T-helper 2 cell (primary cell): ENCODE measurements around the gene ANKHD1.
A peak's percentile ranks its signal among the peaks of the same experiment; 100 is the strongest.

Source experiments
- DNase-seq, 5 experiments: peaks; one replicate each; pipeline versions ENCODE4 v3.0.0 to v3.0.0-alpha.2; 2012 to 2022

The ANKHD1 gene

DNA sequence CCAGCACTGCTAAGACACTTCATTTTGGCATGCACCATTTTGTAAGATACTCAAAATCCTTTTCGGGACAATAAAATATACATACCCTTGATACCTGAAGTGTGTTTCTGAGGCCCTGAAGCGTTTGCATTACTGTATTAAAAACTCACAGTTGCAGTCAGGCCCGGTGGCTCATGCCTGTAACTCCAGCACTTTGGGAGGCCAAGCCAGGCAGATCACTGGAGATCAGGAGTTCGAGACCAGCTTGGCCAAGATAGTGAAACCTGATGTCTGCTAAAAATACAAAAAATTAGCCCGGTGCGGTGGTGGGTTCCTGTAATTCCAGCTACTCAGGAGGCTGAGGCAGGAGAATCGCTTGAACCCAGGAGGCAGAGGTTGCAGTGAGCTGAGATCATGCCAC, 143.4 kb downstream of the ANKHD1 start:
- no peak for DNase-seq

DNA sequence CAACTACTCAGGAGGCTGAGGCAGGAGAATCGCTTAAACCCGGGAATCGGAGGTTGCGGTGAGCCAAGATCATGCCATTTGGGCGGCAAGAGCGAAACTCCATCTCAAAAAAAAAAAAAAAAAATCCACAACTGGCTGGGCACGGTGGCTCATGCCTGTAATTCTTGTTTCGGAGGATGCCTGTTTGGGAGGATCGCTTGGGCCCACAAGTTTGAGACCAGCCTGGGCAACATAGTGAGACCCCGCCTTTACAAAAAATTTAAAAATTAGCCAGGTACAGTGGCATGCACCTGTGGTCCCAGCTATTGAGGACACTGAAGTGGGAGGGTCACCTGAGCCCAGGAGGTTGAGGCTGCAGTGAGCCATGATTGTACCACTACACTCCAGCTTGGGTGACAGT, 144.0 kb downstream of the ANKHD1 start:
- DNase-seq = no peak

DNA sequence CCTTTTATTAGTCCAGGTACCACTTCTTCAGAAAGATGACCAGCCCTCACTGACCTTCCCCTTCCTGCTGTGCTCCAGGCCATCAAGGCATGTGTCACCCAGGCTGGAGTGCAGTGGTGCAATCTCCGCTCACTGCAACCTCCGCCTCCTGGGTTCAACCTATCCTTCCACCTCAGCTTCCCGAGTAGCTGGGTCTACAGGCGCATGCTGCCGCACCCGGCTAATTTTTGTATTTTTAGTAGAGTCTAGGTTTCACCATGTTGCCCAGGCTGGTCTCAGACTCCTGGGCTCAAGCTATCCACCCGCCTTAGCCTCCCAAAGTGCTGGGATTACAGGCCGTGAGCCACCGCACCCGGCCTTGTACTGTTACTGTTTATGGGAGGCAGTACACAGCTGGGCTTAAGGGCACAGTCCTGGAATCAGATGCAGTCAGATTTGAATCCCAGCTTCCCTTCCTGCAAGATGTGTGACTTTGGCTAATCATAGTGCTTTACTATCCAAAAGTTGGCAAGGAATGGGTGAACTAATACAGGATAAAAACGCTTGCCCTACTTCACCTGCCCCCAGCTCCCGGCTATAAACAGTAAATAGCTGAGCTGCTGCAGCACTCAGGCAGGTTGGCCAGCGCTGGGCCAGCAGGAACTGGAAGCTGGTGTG, 145.3 kb downstream of the ANKHD1 start:
- DNase-seq = no peak

DNA sequence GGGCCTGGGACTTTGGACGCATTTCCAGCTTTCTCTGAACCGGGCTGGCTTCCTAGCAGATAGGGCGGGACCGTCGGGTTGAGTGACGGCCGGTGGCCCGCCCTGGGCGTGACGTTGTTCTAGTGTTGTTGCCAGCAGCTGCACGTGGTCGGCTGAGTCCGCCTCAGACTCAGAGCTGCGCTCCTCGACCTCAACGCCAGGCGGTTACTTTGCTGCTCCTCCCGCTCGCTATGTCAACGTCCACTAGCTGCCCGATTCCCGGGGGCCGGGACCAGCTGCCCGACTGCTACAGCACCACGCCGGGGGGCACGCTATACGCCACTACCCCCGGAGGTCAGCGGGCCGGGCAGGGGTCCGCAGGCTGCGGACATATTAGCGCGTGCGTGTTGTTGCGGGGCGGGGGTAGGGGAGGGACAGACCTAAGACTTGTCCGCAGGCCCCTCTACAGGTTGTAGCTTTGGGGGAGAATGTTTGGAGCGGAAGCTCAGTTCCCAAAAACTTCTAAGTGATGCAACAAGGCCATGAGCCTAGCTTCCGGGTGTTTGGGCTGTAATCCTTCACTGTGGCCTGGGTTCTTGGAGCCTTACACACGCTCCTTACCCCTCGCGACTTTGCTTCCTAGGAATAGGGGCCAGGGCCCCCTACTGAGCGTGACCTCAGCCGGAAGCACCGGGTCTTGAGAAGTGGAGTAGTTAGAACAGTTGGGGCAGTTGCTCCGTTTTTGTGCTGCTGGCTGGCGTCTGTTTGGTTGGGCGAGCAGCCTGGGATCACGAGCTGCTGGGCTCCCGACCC, 146.1 kb downstream of the ANKHD1 start, which contains the start of gene EIF4EBP3:
TSS of gene EIF4EBP3 (plus strand) at position 155 of the 792 bp plus-strand sequence. CDS start at position 231, 76 bp downstream.
- peak; percentile 64 to 93 (median 75) for DNase-seq

DNA sequence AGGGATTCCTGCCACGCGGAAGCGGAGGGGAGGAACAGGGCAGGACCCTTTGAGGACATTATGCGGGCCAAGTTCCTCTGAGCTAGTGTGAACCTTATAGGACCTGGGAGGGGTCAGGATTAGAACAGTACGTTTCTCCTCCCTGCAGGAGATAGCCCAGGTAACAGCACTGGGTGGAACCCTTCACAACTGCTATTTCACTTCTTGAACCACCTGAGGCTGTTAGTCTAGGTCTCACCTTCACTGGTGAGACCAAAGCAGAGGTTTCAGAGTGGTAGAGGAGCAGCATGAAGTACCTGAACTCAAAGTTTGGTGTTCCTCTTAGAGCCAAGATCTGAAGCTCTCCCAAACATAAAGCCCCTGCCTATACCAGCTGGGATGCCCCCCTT, 146.7 kb downstream of the ANKHD1 start:
- DNase-seq = no peak

DNA sequence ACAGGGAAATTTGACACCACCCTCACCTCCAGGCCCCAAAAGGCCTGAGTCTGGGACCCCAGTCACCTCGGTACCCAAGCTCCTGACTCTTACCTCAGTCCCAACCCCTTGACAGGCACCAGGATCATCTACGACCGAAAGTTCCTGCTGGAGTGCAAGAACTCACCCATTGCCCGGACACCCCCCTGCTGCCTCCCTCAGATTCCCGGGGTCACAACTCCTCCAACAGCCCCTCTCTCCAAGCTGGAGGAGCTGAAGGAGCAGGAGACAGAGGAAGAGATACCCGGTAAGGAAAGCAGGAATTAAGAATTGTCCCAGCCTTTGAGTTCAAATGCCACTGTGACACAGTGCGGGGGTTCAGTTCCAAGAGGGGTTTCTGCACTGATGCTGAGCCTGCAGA, 147.2 kb downstream of the ANKHD1 start:
- no peak for DNase-seq

DNA sequence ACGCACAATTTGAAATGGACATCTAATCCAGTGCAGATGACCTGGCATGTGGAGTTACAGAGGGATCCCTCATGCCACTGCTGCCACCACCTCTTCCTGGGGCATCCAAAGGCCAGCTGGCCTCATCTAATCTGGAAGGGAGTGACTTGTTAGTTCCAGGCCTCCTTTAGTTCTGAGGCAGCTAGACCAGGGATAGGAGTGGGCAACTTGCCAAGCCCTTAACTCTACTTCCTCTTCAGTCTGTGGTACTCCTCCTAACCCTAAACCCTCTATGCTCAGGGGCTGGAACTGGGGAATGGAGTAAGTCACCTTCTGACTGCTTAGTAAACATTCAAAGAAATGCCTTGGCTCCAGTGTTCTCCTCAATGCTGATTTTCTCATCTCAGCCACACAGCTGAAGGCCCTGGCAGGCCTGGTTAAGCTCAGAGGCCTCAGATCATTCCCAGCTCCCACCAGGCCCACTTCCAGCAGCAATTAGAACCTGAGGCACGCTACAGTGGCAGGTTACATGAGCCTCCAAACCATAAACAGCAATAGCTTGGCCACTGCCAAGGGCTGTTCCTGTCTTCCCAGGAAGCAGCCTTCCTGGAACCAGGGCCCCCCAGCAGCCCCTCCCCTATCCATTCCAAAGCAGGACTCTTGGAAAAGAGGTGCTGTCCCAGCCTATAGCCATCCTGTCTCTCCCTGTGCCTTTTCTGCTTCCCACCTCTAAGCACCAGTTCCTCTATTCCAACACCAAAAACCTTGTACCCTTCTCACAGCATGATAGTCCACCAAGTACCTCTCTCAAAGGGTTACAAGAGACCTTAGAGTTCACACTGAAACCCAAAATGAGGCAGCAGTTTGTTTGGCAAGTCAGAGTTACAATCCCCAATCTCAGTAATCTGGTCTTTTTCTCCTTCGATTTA, 147.9 kb downstream of the ANKHD1 start:
- no peak for DNase-seq

DNA sequence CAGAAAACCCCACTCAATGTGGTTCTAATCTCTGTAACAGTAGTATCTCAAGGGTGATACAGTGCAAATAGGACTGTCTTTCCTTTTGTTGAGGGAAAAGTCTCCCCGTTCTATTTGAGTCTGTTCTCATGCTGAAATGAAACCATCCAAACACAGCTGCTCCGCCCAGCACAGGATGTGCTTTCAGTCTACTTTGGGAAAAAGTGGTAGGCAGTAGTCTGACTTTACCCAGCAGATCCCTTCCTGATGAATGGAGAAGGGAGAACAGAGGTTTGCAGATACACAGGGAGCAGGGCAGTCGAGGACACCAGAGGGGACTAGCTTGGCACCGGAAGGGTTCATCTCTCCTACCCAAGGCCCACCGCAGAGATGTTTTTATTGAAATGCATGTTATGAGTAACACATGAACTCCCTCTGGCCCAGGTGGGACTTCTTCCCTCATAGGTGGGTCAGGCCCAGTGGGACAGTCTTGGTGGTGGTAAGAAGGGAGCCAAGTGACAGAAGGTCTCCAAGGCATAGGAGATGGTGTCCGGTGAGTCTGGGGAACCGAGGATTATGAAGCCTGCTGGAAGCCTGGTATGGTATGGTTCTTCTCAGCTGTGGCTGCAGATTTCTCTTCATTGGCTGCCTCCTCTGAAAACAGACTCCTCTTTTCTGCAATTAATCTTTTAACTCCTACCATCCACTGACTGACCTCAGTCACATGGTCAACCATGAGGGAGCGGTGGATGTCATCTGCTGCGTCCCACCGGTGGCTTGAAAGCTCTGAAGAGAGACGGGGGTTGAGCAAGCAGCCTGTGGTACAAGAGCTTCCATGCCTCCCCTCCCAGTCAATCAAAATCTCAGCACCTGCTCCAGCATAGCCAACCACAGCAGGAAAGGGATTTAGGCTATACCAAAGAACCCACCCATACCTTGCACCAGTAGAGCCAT, 148.8 kb downstream of the ANKHD1 start:
- DNase-seq = no peak

DNA sequence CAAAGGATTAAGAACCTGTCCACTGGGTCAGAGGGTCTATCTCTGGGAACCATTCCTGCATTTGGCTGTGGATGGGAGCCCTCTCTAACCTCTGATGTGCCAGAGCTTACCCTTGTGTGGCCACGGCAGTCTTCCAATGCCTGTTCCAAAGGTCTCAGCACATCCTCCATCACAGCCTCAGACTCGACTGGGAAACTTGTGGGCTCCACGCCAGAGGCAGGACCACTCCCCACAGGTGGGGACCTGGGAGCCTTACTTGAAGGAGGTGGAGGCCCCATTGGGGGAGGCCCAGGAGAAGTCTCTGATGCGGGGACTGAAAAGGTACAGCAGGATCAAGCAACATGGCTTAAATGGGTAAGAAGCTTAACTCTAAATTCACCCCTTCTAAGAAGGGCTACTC, 150.2 kb downstream of the ANKHD1 start:
- DNase-seq = no peak

DNA sequence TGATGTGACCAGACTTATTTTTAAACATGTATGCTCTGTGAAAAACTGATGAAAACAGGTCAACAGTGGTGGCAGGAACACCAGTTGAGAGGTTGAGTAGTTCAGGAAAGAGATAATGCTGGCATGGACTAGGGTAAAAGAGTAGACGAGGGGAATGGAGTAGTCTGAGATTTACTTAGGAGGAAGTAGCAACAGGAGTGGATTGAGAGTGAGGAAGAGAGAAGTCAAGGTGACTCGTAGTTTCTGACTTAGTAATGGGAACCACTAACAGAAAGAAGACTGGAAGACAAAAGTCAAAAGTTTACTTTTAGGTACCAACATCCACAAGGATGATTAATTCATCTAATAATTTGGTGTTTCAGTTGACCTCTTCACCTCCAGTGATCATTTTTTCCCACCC, 152.0 kb downstream of the ANKHD1 start:
- DNase-seq = no peak

DNA sequence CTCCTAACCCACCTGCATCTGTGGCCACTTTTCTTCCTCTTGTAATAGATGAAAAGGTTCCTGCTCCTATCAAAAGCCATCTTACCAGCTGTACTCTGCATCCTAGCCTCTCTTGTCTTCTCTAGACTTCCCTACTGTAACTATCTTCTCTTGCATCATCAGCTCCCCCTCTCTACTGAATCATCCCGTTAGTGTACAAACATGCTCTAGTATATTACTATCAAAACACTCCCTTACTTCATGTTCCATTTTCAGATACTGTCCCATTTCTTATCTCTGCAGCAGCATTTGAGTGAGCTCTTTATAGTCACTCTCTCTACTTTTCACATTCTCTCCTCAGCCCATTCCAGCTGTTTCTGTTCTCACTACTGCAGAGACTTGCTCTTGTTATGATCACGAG, 152.8 kb downstream of the ANKHD1 start:
- no peak for DNase-seq

DNA sequence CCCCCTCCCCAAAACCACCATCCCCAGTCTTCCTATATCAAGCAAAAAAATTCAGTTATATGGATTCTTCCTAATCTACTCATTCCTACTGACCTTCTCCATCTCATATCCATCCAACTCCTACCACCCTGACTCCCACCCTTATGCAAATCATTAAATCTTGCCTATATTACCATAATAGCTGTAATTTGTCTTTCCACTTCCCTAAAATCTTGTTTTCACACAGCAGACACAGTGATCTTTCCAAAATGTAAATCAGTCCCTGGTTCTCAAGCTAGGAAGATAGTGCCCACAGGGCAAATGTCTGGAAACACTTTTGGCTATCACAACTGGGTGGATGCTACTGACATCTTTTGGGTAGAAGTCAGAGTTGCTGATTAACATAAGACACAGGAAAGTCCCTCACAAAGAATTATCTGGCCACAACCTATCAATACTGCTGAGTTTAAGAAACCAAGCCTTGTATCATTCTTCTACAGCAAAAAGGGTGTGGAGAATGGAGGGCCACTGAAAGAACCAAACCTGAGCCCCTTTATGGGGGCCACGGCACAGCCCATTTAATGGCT, 154.2 kb downstream of the ANKHD1 start:
- peak in 1 of 5 experiments; percentile 33 for DNase-seq

DNA sequence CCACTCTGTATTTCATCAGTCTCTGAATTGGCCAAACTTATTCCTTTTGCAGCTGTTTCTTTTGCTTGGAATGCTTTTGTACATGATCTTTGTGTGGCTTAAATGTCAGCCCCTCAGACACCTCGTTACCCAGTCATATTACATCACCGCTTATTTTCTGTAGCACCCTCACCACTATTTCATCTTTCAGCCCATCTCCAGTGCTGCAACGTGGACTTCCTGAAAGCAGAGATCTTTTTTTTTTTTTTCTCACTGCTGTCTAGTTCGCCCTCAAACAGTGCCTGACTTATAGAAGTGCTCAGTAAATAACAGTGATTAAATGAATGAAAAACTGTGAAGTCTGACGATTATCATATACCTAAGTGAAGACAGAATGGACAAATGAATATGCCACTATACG, 154.8 kb downstream of the ANKHD1 start:
- DNase-seq = peak in 2 of 5 experiments; percentile 38 to 68

DNA sequence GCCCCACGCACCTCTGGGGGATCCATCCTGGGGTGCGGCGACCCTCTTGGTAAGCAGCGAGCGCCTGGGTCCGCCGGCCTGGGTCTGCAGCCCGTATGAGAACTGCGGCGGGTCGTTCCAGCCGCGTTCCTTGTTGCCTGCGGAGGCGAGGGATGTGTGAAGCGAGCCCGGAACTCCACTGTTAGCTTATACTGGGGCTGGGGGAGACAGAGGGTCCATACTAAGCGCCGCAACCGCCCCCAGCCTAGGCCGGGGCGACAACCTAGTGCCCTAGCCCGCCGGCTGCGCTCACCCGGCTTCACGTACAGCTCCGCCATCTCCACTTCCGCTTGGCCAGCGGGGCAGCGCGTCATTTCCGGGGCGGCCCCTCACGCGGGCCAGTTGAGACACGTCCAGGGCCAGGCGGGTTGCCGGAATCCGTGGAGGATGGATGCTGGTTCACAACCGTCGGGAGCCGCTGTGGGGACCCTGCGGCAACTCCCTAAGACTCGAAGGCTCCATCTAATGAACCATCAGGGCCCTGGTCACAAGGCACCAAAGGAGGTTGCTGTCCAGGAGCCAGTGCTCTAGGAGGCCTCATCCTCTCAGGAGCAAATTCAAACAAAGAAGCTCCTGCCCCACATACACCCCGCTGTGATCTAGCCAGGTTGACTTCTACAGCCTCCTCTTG, 155.6 kb downstream of the ANKHD1 start, which contains the start of gene SRA1:
TSS of gene SRA1 (minus strand) at position 338 of the 670 bp plus-strand sequence. CDS start at position 317, 21 bp downstream.
- DNase-seq = peak; percentile 67 to 89 (median 76)

DNA sequence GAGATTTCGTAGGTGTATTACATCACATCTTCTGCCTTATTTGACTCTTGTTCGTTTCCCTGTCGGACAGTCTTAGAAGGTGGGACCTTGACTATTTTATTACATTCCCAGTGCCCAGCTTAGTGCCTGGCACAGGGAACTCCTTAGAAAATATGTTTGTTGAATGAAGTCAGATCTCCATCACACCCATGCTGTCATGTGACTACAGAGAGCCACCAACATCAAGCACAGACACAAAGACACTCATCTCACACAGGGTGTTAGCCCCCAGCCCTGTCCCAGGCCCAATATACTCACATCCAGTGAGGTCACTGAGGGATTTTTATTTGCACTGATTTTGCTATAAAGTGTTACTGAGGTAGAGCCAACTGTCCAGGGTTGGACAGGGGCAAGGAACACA, 156.3 kb downstream of the ANKHD1 start:
- DNase-seq = no peak

DNA sequence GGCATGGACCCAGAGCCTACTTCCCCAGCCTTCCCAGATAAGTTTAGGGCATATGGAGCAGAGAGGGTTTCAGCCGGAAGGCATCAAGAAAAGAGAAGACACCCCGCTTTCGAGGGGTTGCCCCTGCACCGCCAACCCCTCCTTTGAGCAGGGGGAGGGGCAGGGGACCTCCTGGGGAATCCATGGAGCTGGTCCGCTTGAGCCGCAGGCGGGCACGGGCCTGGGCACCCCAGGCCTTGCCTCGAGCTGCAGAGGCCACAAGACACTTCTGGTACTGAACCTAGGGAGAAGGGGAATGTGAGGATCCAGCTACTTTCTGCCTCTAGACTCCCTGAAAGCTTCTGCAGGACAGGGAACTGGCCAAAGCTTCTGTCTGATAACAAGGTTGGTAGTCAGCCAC, 156.9 kb downstream of the ANKHD1 start:
- no peak for DNase-seq

DNA sequence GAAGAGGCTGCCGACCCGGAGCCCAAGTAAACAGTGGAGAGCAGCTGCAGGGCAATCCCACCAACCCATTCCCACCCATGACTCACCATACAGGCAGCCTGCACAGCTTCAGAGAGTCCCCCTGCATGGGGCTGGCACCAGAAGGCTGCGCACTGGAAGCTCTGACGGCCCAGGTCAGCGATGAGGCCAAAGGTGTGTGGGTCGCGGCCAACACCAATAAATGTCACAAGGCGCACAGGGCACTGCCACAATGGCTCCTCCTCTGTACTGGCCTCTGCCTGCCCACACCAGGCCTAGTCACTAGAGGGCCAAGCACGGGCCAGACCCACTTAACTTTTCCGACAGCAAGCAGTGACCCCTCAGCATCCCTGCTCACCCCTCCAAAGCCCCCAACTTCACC, 158.6 kb downstream of the ANKHD1 start:
- DNase-seq = no peak

DNA sequence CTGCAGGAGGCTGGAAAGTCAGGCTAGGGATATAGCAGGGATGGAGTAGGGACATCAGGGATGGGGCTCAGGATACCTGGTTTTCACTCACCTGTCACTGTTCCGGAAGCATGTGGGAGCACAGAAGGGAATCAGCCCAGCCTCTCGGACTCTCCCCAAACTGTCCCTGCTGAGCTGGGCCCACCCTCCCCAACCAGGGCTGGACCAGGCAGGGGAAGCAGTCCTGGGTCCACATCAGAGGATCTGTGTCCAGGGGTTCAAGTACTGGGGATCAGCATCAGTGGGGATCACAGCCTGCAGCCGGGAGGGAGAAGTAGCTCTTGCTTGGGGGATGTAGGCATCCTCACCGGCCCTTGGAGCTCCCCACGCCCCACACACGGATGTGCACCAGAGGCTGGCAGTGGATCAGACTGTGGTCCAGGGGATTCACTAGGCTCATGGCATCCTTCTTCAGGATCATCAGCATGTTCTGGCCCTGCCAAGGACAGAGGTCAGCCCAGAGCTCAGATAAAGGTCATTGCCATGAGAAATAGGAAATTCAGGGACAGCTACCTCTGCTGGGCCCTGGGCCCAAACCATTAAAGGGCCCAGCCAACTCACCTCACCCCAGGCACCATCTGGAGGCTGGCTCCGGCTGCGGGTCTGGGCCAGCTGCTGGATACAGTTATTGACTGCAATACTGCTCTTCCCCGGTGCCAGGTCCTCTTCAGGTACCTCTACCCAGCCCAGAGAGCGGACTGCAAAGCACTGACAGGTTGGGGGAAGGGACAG, 160.3 kb downstream of the ANKHD1 start:
- DNase-seq = no peak

DNA sequence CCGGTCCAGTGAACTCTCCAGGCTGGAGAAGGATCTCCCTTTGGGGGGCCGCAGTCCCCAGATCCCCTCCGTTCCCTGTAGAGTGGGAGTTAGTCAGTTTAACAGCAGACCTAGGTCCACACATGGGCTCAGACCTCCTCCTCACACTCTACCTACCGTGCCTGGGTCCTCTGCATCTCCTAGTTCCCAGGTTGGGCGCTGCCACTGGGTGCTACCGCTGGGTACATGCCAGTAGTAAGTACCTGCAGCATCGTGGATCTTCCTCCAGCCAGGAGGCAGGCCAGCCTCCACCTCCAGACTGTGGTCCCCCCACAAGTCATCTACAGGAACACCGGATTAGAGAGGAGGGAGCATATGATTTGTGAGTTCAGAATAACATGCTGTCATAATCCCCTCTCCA, 162.0 kb downstream of the ANKHD1 start:
- DNase-seq = no peak
